IMR-90 (cell line): ENCODE results near the gene PITRM1. TPM values are rescaled to one million over a fixed set of nuclear protein-coding genes. Genes with fewer than 3 reads are reported as not detected.

ENCODE experiments used
- ATAC-seq: fragments of 200-7000 bp; cut with Tn5 transposase; 2 replicates; pipeline ENCODE4 v1.9.1; 2020; ENCODE audit warnings: low read depth, mild to moderate bottlenecking, moderate library complexity
- BruUV-seq: library from RNA; stranded (reverse); fragments of 400-500 nt; replicated peaks from 2 replicates; lab custom pipeline; 2021; lab: Mats Ljungman, UMichigan
- CTCF ChIA-PET: fragments of 300-600 bp; formaldehyde crosslinking; extraction: SDS; loops from one replicate; lab custom pipeline; 2021; ENCODE audit warnings: antibody characterized with exemption; lab: Yijun Ruan, JAX
- POLR2A ChIA-PET: fragments of 300-600 bp; sonication (Branson Sonifier 250); formaldehyde crosslinking; loops from one replicate; lab custom pipeline; 2022; ENCODE audit warnings: antibody characterized with exemption; ENCODE audit not compliant: unreplicated experiment; lab: Charles Lee
- DNase-seq: peaks from one replicate; pipeline ENCODE4 v3.0.0; 2013
- H2AFZ ChIP-seq: replicated peaks from 2 replicates; pipeline ENCODE3; 2013; ENCODE audit warnings: low read length, mild to moderate bottlenecking; ENCODE audit not compliant: poor library complexity
- H2AK5ac ChIP-seq: 2 replicates; pipeline ENCODE4 v1.6.1; 2013; ENCODE audit warnings: low read depth, low read length, inconsistent platforms
- H2AK9ac ChIP-seq: replicated peaks from 2 replicates; pipeline ENCODE3; 2013; ENCODE audit warnings: mild to moderate bottlenecking, low read depth, low read length, moderate library complexity; ENCODE audit not compliant: poor library complexity
- H2BK120ac ChIP-seq: 2 replicates; pipeline ENCODE4 v1.6.1; 2013; ENCODE audit warnings: low read depth, low read length, inconsistent platforms
- H2BK15ac ChIP-seq: 3 replicates; pipeline ENCODE4 v1.6.1; 2013; ENCODE audit warnings: low read depth, low read length, inconsistent platforms
- H2BK20ac ChIP-seq: 2 replicates; pipeline ENCODE4 v1.6.1; 2013; ENCODE audit warnings: low read depth, mild to moderate bottlenecking, inconsistent platforms, low read length, moderate library complexity
- H2BK5ac ChIP-seq: 2 replicates; pipeline ENCODE4 v1.6.1; 2013; ENCODE audit warnings: mild to moderate bottlenecking, low read depth, low read length, inconsistent platforms; ENCODE audit not compliant: poor library complexity, severe bottlenecking
- H3K14ac ChIP-seq: replicated peaks from 2 replicates; pipeline ENCODE4 v1.6.1; 2013; ENCODE audit warnings: low read depth, low read length, inconsistent platforms
- H3K18ac ChIP-seq: 2 replicates; pipeline ENCODE4 v1.6.1; 2013; ENCODE audit warnings: low read depth, low read length, control low read depth
- H3K23ac ChIP-seq: 2 replicates; pipeline ENCODE4 v1.6.1; 2013; ENCODE audit warnings: low read depth, low read length, inconsistent platforms
- H3K27ac ChIP-seq: 2 replicates; pipeline ENCODE4 v1.5.1; 2013; ENCODE audit warnings: mild to moderate bottlenecking, control low read depth, low read length; ENCODE audit not compliant: insufficient read depth
- H3K27me3 ChIP-seq: 2 replicates; pipeline ENCODE4 v1.6.1; 2013; ENCODE audit warnings: low read length; ENCODE audit not compliant: control insufficient read depth, insufficient read depth
- H3K36me3 ChIP-seq: 2 replicates; pipeline ENCODE4 v1.6.1; 2013; ENCODE audit warnings: low read length, mixed read lengths; ENCODE audit not compliant: control insufficient read depth, insufficient read depth
- H3K4ac ChIP-seq: 2 replicates; pipeline ENCODE4 v1.6.1; 2013; ENCODE audit warnings: low read depth, low read length, inconsistent platforms
- H3K4me1 ChIP-seq: 2 replicates; pipeline ENCODE4 v1.6.1; 2013; ENCODE audit warnings: low read length, mixed read lengths; ENCODE audit not compliant: control insufficient read depth, insufficient read depth
- H3K4me2 ChIP-seq: 2 replicates; pipeline ENCODE4 v1.6.1; 2013; ENCODE audit warnings: low read depth, mild to moderate bottlenecking, control low read depth, low read length, moderate library complexity
- H3K4me3 ChIP-seq: 2 replicates; pipeline ENCODE4 v1.5.1; 2013; ENCODE audit warnings: low read depth, mild to moderate bottlenecking, control low read depth, low read length, moderate library complexity; ENCODE audit not compliant: insufficient read depth
- H3K56ac ChIP-seq: 2 replicates; pipeline ENCODE4 v1.6.1; 2013; ENCODE audit warnings: low read length, inconsistent platforms; ENCODE audit not compliant: insufficient read depth; ENCODE audit errors: extremely low read depth
- H3K79me1 ChIP-seq, 2 experiments: 2 replicates each; pipeline ENCODE4 v1.6.1; 2013; ENCODE audit warnings: low read length in 2 of 2, inconsistent platforms in 1 of 2, low read depth in 1 of 2
- H3K9ac ChIP-seq: 2 replicates; pipeline ENCODE4 v1.6.1; 2013; ENCODE audit warnings: low read depth, low read length, control low read depth
- H3K9me1 ChIP-seq: 2 replicates; pipeline ENCODE4 v1.6.1; 2013; ENCODE audit warnings: low read length, inconsistent platforms; ENCODE audit not compliant: insufficient read depth
- H3K9me3 ChIP-seq: 2 replicates; pipeline ENCODE4 v1.6.1; 2013; ENCODE audit warnings: low read length; ENCODE audit not compliant: control insufficient read depth, insufficient read depth
- H4K20me1 ChIP-seq: 2 replicates; pipeline ENCODE4 v1.6.1; 2013; ENCODE audit warnings: low read length, inconsistent platforms; ENCODE audit not compliant: insufficient read depth
- H4K5ac ChIP-seq: 2 replicates; pipeline ENCODE4 v1.6.1; 2013; ENCODE audit warnings: mild to moderate bottlenecking, low read depth, low read length, control low read depth
- H4K8ac ChIP-seq, 2 experiments: 2 replicates each; pipeline ENCODE4 v1.6.1; 2013; ENCODE audit warnings: low read depth in 2 of 2, low read length in 2 of 2, control low read depth in 1 of 2, inconsistent platforms in 1 of 2
- H4K91ac ChIP-seq: 2 replicates; pipeline ENCODE4 v1.6.1; 2013; ENCODE audit warnings: low read depth, low read length, inconsistent platforms; ENCODE audit not compliant: insufficient read depth
- CEBPB ChIP-seq: IDR thresholded peaks from 2 replicates; pipeline ENCODE4 v1.6.1; 2012; ENCODE audit warnings: low read depth, low read length, improper control_type of control experiment
- CHD1 ChIP-seq: IDR thresholded peaks from 2 replicates; pipeline ENCODE4 v1.6.1; 2012; ENCODE audit warnings: low read depth, low read length, improper control_type of control experiment
- CTCF ChIP-seq: conservative IDR thresholded peaks from 2 replicates; pipeline ENCODE4 v1.5.1; 2012; ENCODE audit warnings: mild to moderate bottlenecking, low read depth, low read length, improper control_type of control experiment
- FOS ChIP-seq: fragments of 150-350 bp; IDR thresholded peaks from 2 replicates; pipeline ENCODE4 v1.6.1; 2016; ENCODE audit warnings: low read depth, low read length
- MAFK ChIP-seq: IDR thresholded peaks from 2 replicates; pipeline ENCODE4 v1.6.1; 2012; ENCODE audit warnings: low read depth, low read length, improper control_type of control experiment
- MAZ ChIP-seq: IDR thresholded peaks from 2 replicates; pipeline ENCODE4 v1.6.1; 2012; ENCODE audit warnings: low read depth, mild to moderate bottlenecking, low read length, improper control_type of control experiment, moderate library complexity, borderline replicate concordance
- MXI1 ChIP-seq: IDR thresholded peaks from 2 replicates; pipeline ENCODE4 v1.6.1; 2012; ENCODE audit warnings: low read depth, mild to moderate bottlenecking, low read length, moderate library complexity, borderline replicate concordance
- POLR2A ChIP-seq: IDR thresholded peaks from 2 replicates; pipeline ENCODE4 v1.6.1; 2012; ENCODE audit warnings: mild to moderate bottlenecking, low read depth, low read length
- RAD21 ChIP-seq: IDR thresholded peaks from 2 replicates; pipeline ENCODE4 v1.6.1; 2012; ENCODE audit warnings: low read length, improper control_type of control experiment
- RCOR1 ChIP-seq: IDR thresholded peaks from 2 replicates; pipeline ENCODE4 v1.6.1; 2012; ENCODE audit warnings: mild to moderate bottlenecking, low read length, improper control_type of control experiment; ENCODE audit not compliant: insufficient replicate concordance
- RFX5 ChIP-seq: IDR thresholded peaks from 2 replicates; pipeline ENCODE4 v1.8.0; 2012; ENCODE audit warnings: low read depth, mild to moderate bottlenecking, low read length, moderate library complexity
- SMC3 ChIP-seq: fragments of 150-350 bp; IDR thresholded peaks from 2 replicates; pipeline ENCODE4 v1.6.1; 2016; ENCODE audit warnings: low read depth, mild to moderate bottlenecking, antibody characterized with exemption, low read length, moderate library complexity
- WGBS, 2 experiments: methylation state at CpG; one replicate each; pipeline versions ENCODE4 v1.1.5 to v1.1.7; 2013; ENCODE audit warnings: missing lambda C conversion rate in 2 of 2; ENCODE audit not compliant: insufficient read length in 1 of 2; ENCODE audit errors: extremely low coverage in 2 of 2; 5-methylcytosine and 5-hydroxymethylcytosine counted together
- dilution Hi-C: fragments of 300-500 bp; cut with HindIII; formaldehyde crosslinking; loops from one replicate; pipeline ENCODE4 v1.14.3; 2018; ENCODE audit warnings: low sequenced_read_pairs; ENCODE audit not compliant: unreplicated experiment
- in situ Hi-C: fragments of 300-500 bp; cut with MboI; formaldehyde crosslinking; loops from 3 replicates; pipeline ENCODE4 v1.14.3; 2019; ENCODE audit warnings: low sequenced_read_pairs, inconsistent platforms, mixed read lengths
- intact Hi-C: fragments of 100-400 bp; cut with micrococcal nuclease; formaldehyde crosslinking; loops from 2 replicates; pipeline ENCODE4 v1.10.0; 2022
- polyA plus RNA-seq, 3 experiments: library from polyadenylated mRNA; depleted of rRNA; stranded (reverse); fragments of >200 nt; gene quantifications; 2 replicates each; pipeline ENCODE4 v1.2.3, GENCODE V29; 2012; ENCODE audit warnings: low replicate concordance in 1 of 3
- total RNA-seq: library from RNA; depleted of rRNA; stranded (reverse); fragments of >200 nt; gene quantifications from 2 replicates; pipeline ENCODE4 v1.2.3, GENCODE V29; 2012
- TF ChIP-seq, protein P1 (sequence below): fragments of 150-350 bp; IDR thresholded peaks from 2 replicates; pipeline ENCODE4 v1.6.1; 2017; ENCODE audit warnings: mild to moderate bottlenecking, antibody characterized with exemption, low read length, low read depth

Gene PITRM1
- total and polyA plus RNA-seq, 2 of the 4 experiments (the other 2 are of a cell fraction), result 97.1 to 124 TPM

- H2BK20ac ChIP-seq, result peak overlapping the region; percentile 33
- ATAC-seq (no peak), DNase-seq (no peak)
- H2BK120ac ChIP-seq, result peak overlapping the region; percentile 93
- H3K27me3 ChIP-seq, result peaks cover 9% of the 10 kb centered on the region
- ChIA-PET POLR2A (no interaction called here), CTCF (no interaction called here)
- H3K4ac ChIP-seq, result peak overlapping the region; percentile 93
- no peak overlapping the region; the same call in 1 of the 2 replicates for H3K18ac ChIP-seq
- peak overlapping the region; percentile 10 for H3K14ac ChIP-seq
- no peak overlapping the region for H3K4me2 ChIP-seq
- H4K20me1 ChIP-seq, result no peaks in the 10 kb centered on the region
- H3K27ac ChIP-seq, result no peak overlapping the region
- 0 out of 4 replicates have a peak, but pooled peaks cover 0 to 5% of the 10 kb centered on the region in 2 experiments for H3K79me1 ChIP-seq
- H3K4me3 ChIP-seq, result no peak overlapping the region
- peak overlapping the region in 1 of 2 experiments; percentile 32; a peak in 1 of 4 replicates for H4K8ac ChIP-seq
- peaks cover 4% of the 10 kb centered on the region for H3K9me1 ChIP-seq
- H2AFZ ChIP-seq, result no peak overlapping the region
- peak overlapping the region; percentile 75 for H2AK5ac ChIP-seq
- intact Hi-C loops (loop anchor here (2.0 to 10.0 kb wide), 5 partner anchors 42 to 1460 kb away; no protein-coding TSS in a partner anchor), in situ Hi-C loops (loop anchor here (10.0 kb wide), 2 partner anchors 578 to 1568 kb away; no protein-coding TSS in a partner anchor), dilution Hi-C loops (no loop called here)
- H3K56ac ChIP-seq, result no peak overlapping the region
- H3K23ac ChIP-seq, result no peak overlapping the region
- H4K5ac ChIP-seq, result peak overlapping the region; percentile 14; the same call in 1 of the 2 replicates
- peak overlapping the region; percentile 47 for H4K91ac ChIP-seq
- no peaks in the 10 kb centered on the region for H3K36me3 ChIP-seq
- no TSS peak for BruUV-seq
- H3K4me1 ChIP-seq, result peaks cover 10% of the 10 kb centered on the region
- H2AK9ac ChIP-seq, result no peak overlapping the region
- H2BK5ac ChIP-seq, result no peak overlapping the region
- peak overlapping the region; percentile 47; the same call in 1 of the 3 replicates for H2BK15ac ChIP-seq
- H3K9me3 ChIP-seq, result no peaks in the 10 kb centered on the region
- TF ChIP-seq RCOR1 (no peak), MAFK (no peak), SMC3 (no peak), FOS (no peak), RAD21 (no peak), MXI1 (no peak), POLR2A (no peak), CEBPB (no peak), MAZ (no peak), CTCF (no peak), RFX5 (no peak), CHD1 (no peak)
- TF ChIP-seq, protein P1, sequence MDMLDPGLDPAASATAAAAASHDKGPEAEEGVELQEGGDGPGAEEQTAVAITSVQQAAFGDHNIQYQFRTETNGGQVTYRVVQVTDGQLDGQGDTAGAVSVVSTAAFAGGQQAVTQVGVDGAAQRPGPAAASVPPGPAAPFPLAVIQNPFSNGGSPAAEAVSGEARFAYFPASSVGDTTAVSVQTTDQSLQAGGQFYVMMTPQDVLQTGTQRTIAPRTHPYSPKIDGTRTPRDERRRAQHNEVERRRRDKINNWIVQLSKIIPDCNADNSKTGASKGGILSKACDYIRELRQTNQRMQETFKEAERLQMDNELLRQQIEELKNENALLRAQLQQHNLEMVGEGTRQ, result no peak
- 85% methylated on average over 5 of the region's 10 CpGs; no CpG with 5 or more reads in 1 of the 2 experiments for WGBS, 2 experiments
- no peak overlapping the region for H3K9ac ChIP-seq
Observed at GRCh38 chr10:3196482-3196881, 23.9 kb upstream of the PITRM1 start.
